ENCODE results near the gene YPEL2.

Gene YPEL2

GRCh38 chr17:59440757-59441463 lies 109.5 kb downstream of the YPEL2 start:
- peak; percentile 81 for TF ChIP-seq CTCF (IDR thresholded peaks at IDR 0.05)
- no peak overlapping the region for H3K4me3 Mint-ChIP-seq
- H3K27ac Mint-ChIP-seq: no peak overlapping the region
- H3K27me3 Mint-ChIP-seq (ENCODE audit: low read depth, poor library complexity): peaks cover 16% of the 10 kb centered on the region
- H3K9me3 Mint-ChIP-seq: no peaks in the 10 kb centered on the region
- no peaks in the 10 kb centered on the region for H3K36me3 Mint-ChIP-seq (ENCODE audit: low read depth)
- DNase-seq: peak; percentile 89
- peaks cover 40% of the 10 kb centered on the region for H3K4me1 Mint-ChIP-seq

- Mint-ChIP-seq H3K27ac (no peak overlapping the region), H3K9me3 (no peaks in the 10 kb centered on the region), H3K4me1 (peaks cover 40% of the 10 kb centered on the region), H3K27me3 (ENCODE audit: low read depth, poor library complexity) (peaks cover 19% of the 10 kb centered on the region), H3K4me3 (no peak overlapping the region), H3K36me3 (ENCODE audit: low read depth) (no peaks in the 10 kb centered on the region)
- no peak for DNase-seq
- no peak for TF ChIP-seq CTCF (IDR thresholded peaks at IDR 0.05)
These were observed 110.1 kb downstream of the YPEL2 start for GRCh38 chr17:59441464-59442096.

DNA sequence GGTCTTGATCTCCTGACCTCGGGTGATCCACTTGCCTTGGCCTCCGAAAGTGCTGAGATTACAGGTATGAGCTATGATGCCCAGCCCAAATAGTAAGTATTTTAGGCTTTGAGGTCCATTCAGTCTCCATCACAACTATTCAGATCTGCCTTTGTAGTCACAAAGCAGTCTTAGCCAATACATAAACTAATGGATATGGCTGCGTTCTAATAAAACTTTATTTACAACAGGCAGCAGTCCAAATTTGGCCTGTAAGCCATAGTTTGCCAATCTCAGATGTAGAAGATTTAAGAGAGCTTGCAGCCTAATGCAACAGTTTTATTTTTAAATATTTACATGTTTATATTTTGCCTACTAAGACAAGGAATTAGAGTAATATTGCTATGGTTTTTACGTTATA lies 111.7 kb downstream of the YPEL2 start:
- TF ChIP-seq CTCF (IDR thresholded peaks at IDR 0.05): no peak
- peaks cover 22% of the 10 kb centered on the region for H3K27me3 Mint-ChIP-seq (ENCODE audit: low read depth, poor library complexity)

More for the DNA sequence above, 111.7 kb downstream of the YPEL2 start:
- DNase-seq: no peak
- H3K9me3 Mint-ChIP-seq: no peaks in the 10 kb centered on the region
- H3K27ac Mint-ChIP-seq: no peak overlapping the region
- H3K36me3 Mint-ChIP-seq (ENCODE audit: low read depth): no peaks in the 10 kb centered on the region
- H3K4me3 Mint-ChIP-seq: no peak overlapping the region
- peaks cover 31% of the 10 kb centered on the region for H3K4me1 Mint-ChIP-seq

Data from nephron progenitor cell (in vitro differentiated cells).